Activated CD8-positive, alpha-beta memory T cell treated with anti-CD3 and anti-CD28 coated beads for 24 hours (primary cell): ENCODE data around the gene DNAH12.

Experiments
- DNase-seq: peaks from one replicate; pipeline ENCODE4 v3.0.0-alpha.2; 2020

The DNAH12 gene, protein sequence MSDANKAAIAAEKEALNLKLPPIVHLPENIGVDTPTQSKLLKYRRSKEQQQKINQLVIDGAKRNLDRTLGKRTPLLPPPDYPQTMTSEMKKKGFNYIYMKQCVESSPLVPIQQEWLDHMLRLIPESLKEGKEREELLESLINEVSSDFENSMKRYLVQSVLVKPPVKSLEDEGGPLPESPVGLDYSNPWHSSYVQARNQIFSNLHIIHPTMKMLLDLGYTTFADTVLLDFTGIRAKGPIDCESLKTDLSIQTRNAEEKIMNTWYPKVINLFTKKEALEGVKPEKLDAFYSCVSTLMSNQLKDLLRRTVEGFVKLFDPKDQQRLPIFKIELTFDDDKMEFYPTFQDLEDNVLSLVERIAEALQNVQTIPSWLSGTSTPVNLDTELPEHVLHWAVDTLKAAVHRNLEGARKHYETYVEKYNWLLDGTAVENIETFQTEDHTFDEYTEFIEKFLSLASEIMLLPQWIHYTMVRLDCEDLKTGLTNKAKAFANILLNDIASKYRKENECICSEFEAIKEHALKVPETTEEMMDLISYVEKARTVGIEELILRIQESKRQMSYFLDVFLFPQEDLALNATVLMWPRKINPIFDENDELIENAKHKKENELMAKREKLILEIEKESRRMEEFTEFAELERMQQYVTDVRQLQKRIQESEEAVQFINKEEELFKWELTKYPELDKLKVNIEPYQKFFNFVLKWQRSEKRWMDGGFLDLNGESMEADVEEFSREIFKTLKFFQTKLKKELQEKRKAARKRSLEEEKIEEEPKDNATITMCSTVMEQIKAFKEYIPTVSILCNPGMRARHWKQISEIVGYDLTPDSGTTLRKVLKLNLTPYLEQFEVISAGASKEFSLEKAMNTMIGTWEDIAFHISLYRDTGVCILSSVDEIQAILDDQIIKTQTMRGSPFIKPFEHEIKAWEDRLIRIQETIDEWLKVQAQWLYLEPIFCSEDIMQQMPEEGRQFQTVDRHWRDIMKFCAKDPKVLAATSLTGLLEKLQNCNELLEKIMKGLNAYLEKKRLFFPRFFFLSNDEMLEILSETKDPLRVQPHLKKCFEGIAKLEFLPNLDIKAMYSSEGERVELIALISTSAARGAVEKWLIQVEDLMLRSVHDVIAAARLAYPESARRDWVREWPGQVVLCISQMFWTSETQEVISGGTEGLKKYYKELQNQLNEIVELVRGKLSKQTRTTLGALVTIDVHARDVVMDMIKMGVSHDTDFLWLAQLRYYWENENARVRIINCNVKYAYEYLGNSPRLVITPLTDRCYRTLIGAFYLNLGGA (N-terminal part only)

DNA sequence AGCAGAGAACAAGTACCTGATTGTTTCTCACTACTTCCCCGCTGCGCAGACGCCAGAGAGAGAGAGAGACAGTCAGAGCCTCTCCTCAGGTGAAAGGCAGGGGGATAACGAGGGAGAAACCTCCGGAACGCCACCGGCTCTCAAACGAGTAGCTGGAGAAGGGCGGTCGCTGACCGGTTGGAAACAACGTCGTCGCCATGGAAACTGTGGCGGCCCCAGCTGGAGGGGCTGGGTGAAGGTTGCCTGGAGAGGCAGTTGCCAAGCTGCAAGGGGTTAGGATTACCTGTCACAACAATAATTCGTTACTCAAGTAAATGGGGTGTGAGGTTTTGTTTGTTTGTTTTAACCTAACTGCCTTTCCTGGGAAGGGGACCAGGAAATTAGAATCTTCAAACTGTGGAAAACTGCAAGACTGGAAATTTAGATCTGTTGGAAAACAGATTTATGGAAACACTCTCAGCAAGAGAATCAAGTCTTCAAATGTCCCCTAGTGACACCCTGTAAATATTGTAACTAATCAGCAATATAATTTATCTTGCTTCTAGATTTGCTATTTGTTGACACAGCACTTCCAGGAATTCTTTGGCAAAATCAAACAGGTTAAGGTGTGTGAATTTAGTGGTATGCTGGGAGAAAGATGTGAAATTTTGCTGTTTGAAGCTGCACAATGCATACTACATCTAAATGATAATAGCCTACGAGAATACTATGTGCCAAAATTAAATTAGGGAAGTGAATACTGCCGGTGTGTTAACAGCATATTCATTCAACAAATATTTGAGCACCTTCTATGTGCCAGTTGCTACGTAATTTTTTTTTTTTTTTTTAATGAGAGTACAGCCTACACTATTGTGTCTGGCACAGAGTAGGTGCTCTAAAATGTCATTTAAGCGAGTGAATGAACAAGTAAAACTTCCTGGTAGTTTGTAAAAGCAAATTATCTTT is at the start of gene DNAH12:
TSS of gene DNAH12 (minus strand) at position 164 of the 945 bp plus-strand sequence. CDS start 1,474 bp downstream, outside the sequence.
- DNase-seq, result no peak

DNA sequence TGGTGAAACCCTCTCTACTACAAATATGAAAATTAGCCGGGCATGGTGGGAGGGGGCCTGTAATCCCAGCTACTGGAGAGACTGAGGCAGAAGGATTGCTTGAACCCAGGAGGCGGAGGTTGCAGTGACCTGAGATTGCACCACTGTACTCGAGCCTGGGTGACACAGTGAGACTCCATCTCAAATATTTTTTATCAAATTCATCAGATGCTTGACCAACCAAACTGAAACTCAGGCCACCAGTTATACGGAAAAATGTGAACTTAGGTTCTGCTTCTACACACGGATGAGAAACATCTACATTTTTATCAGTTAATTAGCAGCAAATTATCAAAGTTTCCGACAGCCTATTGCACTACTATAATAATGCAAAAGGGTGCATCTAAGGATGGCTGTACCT is 48.2 kb upstream of the DNAH12 start:
- DNase-seq, result no peak

DNA sequence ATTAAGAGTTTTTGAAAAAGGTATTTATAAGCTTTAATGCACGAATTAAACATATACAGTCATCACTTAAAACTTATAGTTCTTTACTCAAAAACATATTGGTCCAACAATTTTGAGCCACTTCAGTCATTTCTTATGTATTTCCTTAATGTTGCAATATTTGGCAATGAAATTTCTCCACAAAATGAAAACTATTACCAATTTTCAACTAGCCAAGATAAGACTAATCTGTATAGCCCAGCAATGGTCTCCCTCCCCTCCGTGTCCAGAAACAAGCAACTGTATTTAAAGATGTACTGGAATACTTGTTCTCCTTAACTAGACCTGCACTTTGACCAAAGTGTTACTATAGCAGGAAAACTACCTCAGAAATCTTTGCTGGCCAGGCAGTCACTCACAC is 43.8 kb upstream of the DNAH12 start:
- no peak for DNase-seq

DNA sequence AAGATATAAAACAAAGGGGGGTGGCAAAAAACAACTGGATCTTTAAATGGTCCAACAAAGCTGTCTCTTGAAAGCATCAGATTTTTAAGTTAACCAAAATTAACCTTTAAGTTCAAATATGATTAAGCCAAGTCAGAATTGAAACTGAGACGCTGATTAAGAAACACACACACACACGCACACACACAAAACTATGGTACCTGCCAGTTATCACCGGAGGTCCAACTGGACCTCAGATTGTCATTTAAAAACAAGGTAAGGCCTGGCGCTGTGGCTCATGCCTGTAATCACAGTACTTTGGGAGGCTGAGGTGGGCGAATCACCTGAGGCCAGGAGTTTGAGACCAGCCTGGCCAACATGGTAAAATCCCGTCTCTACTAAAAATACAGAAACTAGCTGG is 42.6 kb upstream of the DNAH12 start:
- no peak for DNase-seq

DNA sequence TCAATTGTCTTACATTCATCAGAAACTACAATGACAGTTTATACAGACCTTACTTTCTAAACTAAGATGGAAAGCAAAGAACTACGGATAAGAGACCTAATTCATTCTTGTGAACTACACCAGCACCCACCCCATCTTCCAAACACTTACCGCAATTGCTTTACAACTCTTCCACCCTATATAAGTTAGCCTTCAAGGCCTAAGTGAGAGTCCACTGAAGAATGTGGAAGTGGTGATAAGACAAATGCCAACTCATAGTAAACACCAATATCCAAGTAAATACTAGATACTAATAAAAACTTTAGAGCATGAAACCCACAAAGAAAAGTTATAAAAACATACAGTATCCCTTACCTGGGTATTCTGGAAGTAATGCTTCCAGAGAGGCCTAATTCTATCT is 39.4 kb upstream of the DNAH12 start:
- DNase-seq, result no peak

DNA sequence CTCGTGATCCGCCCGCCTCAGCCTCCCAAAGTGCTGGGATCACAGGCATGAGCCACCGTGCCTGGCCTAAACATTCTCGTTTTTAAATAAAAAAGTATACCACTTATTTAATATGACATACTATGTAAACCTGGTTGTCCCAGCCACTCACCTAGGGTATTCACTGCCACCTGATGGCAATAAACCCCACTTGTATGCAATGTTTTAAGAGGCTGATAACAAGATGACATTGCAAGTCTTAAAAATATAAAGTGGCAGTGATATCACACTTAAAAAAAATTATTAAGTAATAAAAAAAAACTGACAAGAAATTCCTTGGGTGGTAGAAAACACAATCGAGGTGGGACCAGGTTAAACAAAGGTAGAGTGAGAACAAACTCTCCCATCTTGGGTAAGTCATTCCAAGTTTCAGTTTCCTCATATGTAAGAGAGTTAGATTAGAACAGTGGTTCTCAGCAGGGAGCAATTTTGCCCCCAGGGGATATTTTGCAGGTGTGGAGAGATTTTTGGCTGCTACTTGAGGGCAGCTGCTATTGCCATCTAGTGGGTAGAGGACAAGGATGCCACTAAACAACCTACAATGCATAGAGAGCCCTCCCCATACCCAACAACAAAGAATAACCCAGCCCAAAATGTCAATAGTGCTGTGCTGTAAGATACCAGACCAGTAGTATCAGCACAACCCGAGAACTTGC is 38.5 kb upstream of the DNAH12 start:
- no peak for DNase-seq

DNA sequence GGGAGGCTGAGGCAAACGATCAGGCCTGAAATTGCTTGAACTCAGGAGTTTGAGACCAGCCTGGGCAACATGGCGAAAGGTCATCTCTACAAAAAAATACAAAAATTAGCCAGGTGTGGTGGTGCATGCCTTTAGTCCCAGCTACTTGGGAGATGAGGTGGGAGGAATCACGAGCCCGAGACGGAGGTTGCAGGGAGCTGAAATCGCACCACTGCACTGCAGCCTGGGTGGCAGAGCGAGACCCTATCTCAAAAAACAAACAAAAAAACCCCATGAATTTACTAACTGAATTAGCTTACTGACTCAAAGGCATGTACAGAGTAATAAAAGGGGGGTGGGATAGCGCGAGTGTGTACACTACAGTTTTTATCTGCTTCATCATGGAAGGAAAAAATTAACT is 33.7 kb upstream of the DNAH12 start:
- DNase-seq, result no peak

DNA sequence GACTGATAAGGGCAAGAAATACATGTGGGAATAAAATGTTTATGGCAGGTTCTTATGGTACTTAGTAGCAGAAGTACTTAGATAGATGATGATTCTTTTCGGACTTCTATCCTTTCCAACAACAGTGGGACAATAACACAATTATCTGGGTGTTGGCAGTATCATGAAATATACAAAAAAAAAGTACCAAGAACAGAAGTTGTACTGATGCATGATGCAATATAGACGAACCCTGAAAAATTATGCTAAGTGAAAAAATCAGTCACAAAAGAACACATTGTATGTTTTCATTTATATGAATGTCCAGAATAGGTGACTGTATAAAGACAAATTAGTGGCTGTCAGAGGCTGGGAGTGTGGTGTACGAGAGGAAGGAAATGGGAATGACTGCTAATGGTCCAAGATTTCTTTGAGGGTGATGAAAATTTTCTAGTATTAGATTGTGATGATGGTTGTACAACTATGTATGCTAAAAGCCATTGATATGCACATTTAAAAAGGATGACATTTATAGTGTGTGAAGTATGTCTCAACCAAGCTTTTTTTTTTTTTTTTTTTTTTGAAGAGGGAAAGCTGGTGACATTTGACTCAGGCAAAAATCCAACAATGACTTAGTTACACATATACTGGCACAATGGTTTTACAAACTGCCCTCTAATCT is 32.0 kb upstream of the DNAH12 start:
- no peak for DNase-seq

DNA sequence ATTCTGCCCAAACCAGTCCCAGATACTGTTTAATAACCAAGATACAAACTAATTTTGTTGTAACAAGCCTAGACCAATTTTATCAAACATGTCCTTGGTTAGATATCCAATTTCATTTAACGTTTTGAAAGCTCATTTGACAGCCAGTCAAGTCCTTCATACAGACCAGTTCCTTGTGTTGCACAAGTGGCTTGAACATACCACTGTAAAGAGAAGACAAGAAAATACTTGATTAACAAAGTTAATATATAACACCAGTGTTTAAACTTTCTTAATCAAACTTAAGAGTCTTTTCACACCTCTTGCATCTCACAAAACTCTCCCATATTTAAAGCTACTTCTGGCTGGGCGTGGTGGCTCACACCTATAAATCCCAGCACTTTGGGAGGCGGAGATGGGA is 28.0 kb upstream of the DNAH12 start:
- no peak for DNase-seq

DNA sequence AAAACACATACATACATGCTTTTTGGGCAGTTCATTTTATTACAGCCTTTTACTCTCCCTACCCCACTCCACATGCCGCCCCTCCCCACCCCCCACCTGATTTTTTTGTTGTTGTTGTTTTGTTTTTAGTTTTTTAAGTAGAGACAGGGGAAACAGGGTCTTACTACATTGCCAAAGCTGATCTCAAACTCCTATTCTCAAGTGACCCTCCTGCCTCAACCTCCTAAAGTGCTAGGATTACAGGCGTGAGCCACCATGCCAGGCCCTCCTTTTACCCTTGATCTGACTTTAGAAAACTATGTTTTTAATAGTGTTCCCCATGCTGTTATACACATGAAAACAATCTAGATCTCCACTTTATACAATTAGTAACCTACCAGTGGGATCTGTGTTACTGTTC is 26.7 kb upstream of the DNAH12 start:
- DNase-seq, result no peak

DNA sequence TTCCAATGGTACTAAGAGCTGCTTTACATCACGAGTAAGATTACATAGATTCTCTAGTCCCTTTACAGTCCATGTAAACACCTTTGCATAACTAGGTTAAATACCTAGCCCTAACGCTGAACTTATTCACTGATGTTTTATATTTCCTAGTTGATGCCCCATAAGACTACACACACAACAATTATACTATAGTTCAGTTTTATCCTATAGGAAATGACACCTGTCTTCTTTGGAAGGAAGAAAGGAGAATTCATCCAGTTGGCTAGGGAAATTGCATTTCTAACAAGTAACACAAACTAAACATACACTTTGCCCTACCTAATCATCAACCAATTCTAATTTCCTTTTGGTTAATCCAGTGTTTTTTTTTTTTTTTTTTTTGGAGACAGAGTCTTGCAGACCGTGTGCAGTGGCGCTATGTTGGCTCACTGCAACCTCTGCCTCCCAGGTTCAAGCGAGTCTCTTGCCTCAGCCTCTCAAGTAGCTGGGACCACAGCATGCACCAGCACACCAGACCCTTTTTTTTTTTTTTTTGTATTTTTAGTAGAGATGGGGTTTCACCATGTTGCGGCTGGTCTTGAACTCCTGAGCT is 25.8 kb upstream of the DNAH12 start:
- no peak for DNase-seq

DNA sequence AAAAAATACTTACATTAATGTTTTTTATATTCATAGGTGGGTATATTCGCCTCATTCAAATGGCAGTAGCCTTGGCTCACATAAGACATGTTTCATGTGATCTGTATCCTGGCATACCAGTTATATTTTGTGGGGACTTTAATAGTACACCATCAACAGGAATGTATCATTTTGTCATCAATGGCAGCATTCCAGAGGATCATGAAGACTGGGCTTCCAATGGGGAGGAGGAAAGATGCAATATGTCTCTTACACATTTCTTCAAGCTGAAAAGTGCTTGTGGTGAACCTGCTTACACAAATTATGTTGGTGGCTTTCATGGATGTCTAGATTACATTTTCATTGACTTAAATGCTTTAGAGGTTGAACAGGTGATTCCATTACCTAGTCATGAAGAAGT is 15.4 kb upstream of the DNAH12 start:
- no peak for DNase-seq

DNA sequence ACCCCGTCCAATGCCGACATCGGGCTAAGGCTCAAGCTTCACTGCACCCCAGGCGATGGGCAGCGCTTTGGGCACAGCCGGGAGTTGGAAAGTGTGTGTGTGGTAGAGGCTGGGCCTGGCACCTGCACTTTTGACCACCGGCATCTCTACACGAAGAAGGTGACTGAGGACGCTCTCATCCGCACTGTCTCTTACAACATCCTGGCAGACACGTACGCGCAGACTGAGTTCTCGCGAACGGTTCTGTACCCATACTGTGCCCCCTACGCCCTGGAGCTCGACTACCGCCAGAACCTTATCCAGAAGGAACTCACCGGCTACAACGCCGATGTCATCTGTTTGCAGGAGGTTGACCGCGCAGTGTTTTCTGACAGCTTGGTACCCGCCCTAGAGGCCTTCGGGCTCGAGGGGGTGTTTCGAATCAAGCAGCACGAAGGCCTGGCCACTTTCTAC is 13.0 kb upstream of the DNAH12 start:
- DNase-seq, result peak; percentile 74

DNA sequence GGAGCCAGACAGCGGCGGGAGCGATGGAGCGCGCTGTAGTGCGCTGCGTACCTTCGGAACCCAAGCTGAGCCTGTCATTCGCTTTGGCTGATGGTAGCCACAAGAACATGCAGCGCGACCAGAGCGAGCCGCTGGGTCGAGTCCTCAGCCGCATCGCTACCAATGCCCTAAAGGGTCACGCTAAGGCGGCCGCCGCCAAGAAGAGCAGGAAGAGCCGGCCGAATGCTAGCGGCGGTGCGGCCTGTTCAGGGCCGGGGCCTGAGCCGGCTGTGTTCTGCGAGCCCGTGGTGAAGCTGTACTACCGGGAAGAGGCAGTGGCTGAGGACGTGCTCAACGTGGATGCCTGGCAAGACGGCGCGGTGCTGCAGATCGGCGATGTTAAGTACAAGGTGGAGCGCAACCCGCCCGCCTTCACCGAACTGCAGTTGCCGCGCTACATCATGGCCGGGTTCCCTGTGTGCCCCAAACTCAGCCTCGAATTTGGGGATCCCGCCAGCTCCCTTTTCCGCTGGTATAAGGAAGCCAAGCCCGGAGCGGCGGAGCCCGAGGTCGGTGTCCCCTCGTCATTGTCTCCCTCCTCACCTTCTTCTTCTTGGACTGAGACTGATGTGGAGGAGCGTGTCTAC is 12.4 kb upstream of the DNAH12 start:
- no peak for DNase-seq

DNA sequence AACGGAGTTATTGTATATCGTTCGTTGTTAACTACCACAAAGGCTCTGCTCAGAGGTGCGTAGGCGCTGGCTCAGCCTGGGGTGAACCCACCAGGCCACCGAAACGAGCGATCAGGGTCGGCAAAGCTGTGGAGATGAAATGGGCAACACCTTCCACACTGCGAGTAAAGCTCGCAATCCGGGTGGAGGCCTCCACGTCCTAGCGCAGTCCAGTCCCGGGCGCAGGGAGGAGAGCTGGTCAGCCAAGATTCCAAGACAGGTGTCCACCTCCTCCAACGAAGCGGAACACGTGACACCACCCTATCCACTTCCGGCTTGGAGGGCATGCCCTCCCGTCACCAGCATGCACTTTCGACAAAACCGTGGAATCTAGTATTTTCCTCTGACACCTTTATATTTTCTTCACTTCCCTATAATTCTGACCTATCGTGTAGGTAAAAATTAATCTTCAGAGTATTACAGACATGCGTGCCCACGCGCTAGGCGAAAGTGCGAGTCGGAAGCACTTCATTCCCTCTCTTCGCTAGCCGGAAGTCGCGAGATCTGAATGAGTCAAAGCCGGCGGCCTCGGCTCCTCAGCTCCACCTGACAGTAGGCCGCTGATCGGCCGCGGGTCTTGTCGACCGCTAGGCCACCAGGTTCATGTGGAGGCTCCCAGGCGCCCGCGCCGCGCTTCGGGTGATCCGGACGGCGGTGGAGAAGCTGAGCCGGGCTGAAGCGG is 11.8 kb upstream of the DNAH12 start, which contains the start of gene PDE12:
TSS of gene PDE12 (plus strand) at position 537 of the 721 bp plus-strand sequence. CDS start at position 643, 106 bp downstream.
- DNase-seq, result peak; percentile 95

DNA sequence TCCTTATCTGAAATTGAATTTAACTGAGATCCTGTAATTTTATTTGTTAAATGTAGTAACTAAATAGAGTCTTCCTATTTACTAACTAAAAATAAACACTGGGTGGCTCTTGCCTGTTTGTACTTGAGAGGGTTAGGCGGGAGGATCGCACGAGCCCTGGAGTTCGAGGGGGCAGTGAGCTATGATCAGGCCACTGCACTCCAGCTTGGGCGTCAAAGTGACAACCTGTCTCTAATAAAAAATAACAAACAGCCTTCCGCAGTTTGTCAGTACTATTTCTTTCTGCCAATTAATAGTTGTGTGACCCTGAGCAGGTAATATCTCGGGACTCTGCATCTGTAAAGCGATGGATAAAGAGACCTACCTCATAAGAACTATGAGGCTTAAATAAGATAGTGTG is 11.2 kb upstream of the DNAH12 start:
- DNase-seq, result peak; percentile 59

DNA sequence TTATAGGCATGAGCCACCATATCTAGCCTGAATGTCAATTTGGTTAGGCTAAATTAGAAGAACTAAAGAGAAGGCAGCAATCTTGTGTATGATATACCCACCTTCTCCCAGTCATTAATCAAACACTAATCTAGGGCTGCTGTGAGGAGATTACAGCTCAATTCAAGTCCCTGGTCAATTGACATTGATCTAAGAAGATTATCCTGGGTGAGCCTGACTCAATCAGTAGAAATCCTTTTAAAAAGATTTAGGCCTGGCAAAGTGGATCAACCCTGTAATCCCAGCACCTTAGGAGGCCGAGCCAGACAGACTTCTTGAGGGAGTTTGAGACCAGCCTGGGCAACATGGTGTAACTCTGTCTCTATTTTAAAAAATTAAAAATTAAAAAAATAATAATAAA is 2.5 kb upstream of the DNAH12 start:
- DNase-seq, result no peak

DNA sequence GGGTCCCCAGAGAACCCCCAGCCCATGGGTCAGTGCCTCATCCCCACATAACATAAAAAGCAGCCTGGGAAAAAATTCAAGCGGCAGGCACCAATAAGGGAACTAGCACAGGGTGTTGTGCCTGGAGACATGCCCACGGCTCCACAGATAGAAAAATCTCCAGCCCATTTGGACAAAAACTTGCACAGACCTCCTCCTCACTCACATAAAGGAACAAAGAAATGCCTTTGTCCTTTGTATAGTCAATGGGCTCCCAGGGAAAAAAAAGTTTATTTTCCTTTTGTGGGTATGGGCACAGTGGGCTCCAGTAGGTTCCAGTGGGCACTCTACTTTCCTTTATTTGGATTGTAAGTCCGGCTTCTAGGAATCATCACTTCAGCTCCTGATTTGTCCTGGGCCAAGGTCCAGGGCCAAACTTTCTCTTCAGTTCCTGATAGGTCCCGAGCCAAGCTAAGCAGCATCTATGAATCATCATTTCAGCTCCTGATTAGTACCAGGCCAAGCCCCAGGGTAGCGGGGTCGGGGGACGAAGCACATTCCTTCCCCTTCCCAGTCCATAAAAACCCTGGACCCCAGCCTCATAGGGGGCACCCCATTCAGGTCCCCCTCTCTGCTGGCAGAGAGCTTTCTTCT is 1.6 kb upstream of the DNAH12 start:
- DNase-seq, result no peak
